ENCODE measurements around the gene MPP1. TPM values are rescaled to one million over a fixed set of nuclear protein-coding genes. Genes with fewer than 3 reads are reported as not detected.

The MPP1 gene
- total and polyA plus RNA-seq, 2 donors (not counting 3 experiments of a cell fraction or from before 2014, with no cell fraction given), result 22.1 to 32.3 TPM

DNA sequence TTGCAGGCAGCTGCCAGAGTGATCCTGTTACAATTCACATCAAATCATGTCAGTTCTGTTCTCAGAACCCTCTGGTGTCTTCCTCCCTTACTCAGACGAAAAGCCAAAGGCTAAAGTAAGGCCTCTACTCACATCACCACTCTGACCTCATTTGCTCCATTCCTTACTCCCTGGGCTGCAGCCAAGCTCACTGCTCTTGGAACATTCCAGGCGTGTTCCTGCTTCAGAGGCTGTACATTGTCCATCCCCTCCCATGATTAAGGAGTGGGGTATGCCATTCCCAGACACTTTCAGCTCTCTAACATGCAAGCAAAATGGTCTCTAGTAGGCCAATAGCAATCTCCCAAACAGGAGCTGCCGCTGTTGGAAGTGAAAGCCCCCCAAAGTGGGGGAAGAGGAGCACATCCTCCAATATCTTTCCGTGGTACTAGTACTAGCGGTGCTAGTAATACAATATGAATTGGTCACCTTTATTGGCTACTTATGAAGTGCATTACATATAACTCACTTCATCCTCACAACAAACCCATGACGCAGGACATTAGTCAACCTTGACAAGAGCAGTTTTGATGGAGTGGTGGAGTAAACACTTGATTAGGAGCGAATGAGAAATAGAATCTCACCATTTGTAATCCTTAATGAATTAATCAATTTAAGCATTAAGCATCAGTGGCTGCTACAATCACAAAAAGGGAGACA lies 69.4 kb downstream of the MPP1 start:
- FAIRE-seq (peak; percentile 74), DNase-seq (ENCODE audit: low read depth, low spot score) (peak; percentile 78)
- POLR2A ChIA-PET, result no interaction called here
- H3K9me1 ChIP-seq (replicated peaks; ENCODE audit: control insufficient read depth, extremely low read depth, insufficient read depth, low read length), result no peaks in the 10 kb centered on the region
- peak overlapping the region; percentile 11 for H3K9ac ChIP-seq (replicated peaks; ENCODE audit: extremely low read depth, insufficient read depth, low read length)
- dilution Hi-C loops (cut with MboI; ENCODE audit: extremely low pct_ligation_motif_present, low sequenced_read_pairs) (no loop called here), intact Hi-C loops (cut with micrococcal nuclease) (loop anchor here (2.0 kb wide), 1 partner anchor 17 kb away; no protein-coding TSS in a partner anchor)
- CTCF ChIA-PET, result interaction anchor here (2.2 kb wide), 1 partner anchor 14 kb away, joined by 12 read pairs; no protein-coding TSS in a partner anchor
- TF ChIP-seq FOS (IDR thresholded peaks at IDR 0.05; ENCODE audit: borderline replicate concordance, insufficient read depth, low read length) (no peak), MYC (IDR thresholded peaks at IDR 0.05; ENCODE audit: low read depth, low read length) (no peak), GATA2 (IDR thresholded peaks at IDR 0.05; ENCODE audit: insufficient read depth, insufficient read length, low read depth, low read length) (no peak), CTCF (IDR thresholded peaks at IDR 0.05; ENCODE audit: extremely low read depth in 1 of 2, insufficient read depth in 1 of 2, low read depth in 1 of 2, low read length in 2 of 2) (no peak), EZH2 (IDR thresholded peaks at IDR 0.05; ENCODE audit: borderline replicate concordance, low read depth, low read length, severe bottlenecking) (no peak), JUN (IDR thresholded peaks at IDR 0.05; ENCODE audit: borderline replicate concordance, insufficient read depth, insufficient read length, low read depth) (no peak), POLR2AphosphoS5 (IDR thresholded peaks at IDR 0.05; ENCODE audit: insufficient read depth, low read depth, low read length) (no peak), POLR2A (IDR thresholded peaks at IDR 0.05; ENCODE audit: low read depth, low read length) (no peak)
- TF ChIP-seq, protein P1, sequence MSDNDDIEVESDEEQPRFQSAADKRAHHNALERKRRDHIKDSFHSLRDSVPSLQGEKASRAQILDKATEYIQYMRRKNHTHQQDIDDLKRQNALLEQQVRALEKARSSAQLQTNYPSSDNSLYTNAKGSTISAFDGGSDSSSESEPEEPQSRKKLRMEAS (IDR thresholded peaks at IDR 0.05; ENCODE audit: insufficient read depth, insufficient read length), result no peak
- no peaks in the 10 kb centered on the region for H3K27me3 ChIP-seq (ENCODE audit: control insufficient read depth in 2 of 2, insufficient read depth in 2 of 2, low read length in 2 of 2)
- no peak overlapping the region for H3K4me3 ChIP-seq (replicated peaks in 1 of 3; ENCODE audit: insufficient read depth in 1 of 3, low read depth in 1 of 3, low read length in 3 of 3)
- peaks cover 74% of the 10 kb centered on the region for H3K4me1 ChIP-seq (ENCODE audit: control insufficient read depth, extremely low read depth, insufficient read depth, low read length)
- BruUV-seq (replicated peaks), result no TSS peak
- no peaks in the 10 kb centered on the region for H3K9me3 ChIP-seq (replicated peaks; ENCODE audit: control insufficient read depth, insufficient read depth, low read length)
- H3K4me2 ChIP-seq (ENCODE audit: insufficient read depth, low read length), result no peak overlapping the region
- H3K79me2 ChIP-seq (ENCODE audit: control insufficient read depth, insufficient read depth, low read length), result no peaks in the 10 kb centered on the region
- no peaks in the 10 kb centered on the region for H4K20me1 ChIP-seq (replicated peaks; ENCODE audit: control insufficient read depth, extremely low read depth, insufficient read depth, low read length)
- H3K36me3 ChIP-seq (ENCODE audit: control insufficient read depth in 2 of 2, extremely low read depth in 1 of 2, insufficient read depth in 2 of 2, low read length in 2 of 2), result no peaks in the 10 kb centered on the region
- H2AFZ ChIP-seq (ENCODE audit: low read depth, low read length), result no peak overlapping the region
- peak overlapping the region; percentile 93 for H3K27ac ChIP-seq (ENCODE audit: insufficient read depth, low read depth, low read length)
